WI38 (cell line): ENCODE measurements around the gene TTLL7.

Experiments used
- H3K4me3 ChIP-seq: 2 replicates; pipeline ENCODE4 v1.5.1; 2011; ENCODE audit warnings: low read depth, mild to moderate bottlenecking, control low read depth, low read length
- CTCF ChIP-seq: IDR thresholded peaks from 2 replicates; pipeline ENCODE4 v1.5.1; 2012; ENCODE audit warnings: low read depth, mild to moderate bottlenecking, control low read depth, low read length

TTLL7 gene

GRCh38 chr1:83998498-83999315 is at the start of gene TTLL7:
TTLL7 (minus strand) TSS chr1:83999132; CDS start chr1:83952211, 46,921 bp downstream.
- TF ChIP-seq CTCF: no peak
- peak within 1 kb of the TSS; percentile 92 for H3K4me3 ChIP-seq

- H3K4me3 ChIP-seq: no peak overlapping the region
- TF ChIP-seq CTCF: no peak
These were observed 43.5 kb upstream of the TTLL7 start for GRCh38 chr1:84042461-84042860.

- no peak overlapping the region for H3K4me3 ChIP-seq
- no peak for TF ChIP-seq CTCF
These were observed 39.1 kb upstream of the TTLL7 start for GRCh38 chr1:84037758-84038611.

- H3K4me3 ChIP-seq: no peak overlapping the region
- TF ChIP-seq CTCF: no peak
These were observed 32.9 kb upstream of the TTLL7 start for GRCh38 chr1:84031802-84032327.

GRCh38 chr1:84027368-84027767 is 28.4 kb upstream of the TTLL7 start:
- no peak overlapping the region for H3K4me3 ChIP-seq
- TF ChIP-seq CTCF: no peak

- no peak for TF ChIP-seq CTCF
- no peak overlapping the region for H3K4me3 ChIP-seq
These were observed 27.0 kb upstream of the TTLL7 start for GRCh38 chr1:84025966-84026365.
